COLO668 (cell line): Measurements from ENCODE around the gene GRAMD1B.
"Not testable (repeated sequence)": the region's sequence is repeated elsewhere in the genome, so short reads cannot be mapped to it uniquely, and the experiment has no call there.

Experiments used
- DNase-seq: peaks from one replicate; lab custom pipeline; 2025; ENCODE audit not compliant: unreplicated experiment; lab: John Stamatoyannopoulos, UW

GRAMD1B gene

GRCh38 chr11:123443851-123444623 is 14.0 kb downstream of the GRAMD1B start:
- no peak for DNase-seq

- no peak for DNase-seq
Measured at GRCh38 chr11:123448823-123449222, 18.8 kb downstream of the GRAMD1B start.

- no peak for DNase-seq
Measured at GRCh38 chr11:123449436-123449835, 19.4 kb downstream of the GRAMD1B start.

GRCh38 chr11:123450623-123451022 is 20.6 kb downstream of the GRAMD1B start:
- no peak for DNase-seq

- DNase-seq, result peak; percentile 18
Measured at GRCh38 chr11:123451183-123451781, 21.2 kb downstream of the GRAMD1B start.

GRCh38 chr11:123452794-123453193 is 22.7 kb downstream of the GRAMD1B start:
- no peak for DNase-seq

- peak; percentile 75 for DNase-seq
Measured at GRCh38 chr11:123454060-123454651, 24.1 kb downstream of the GRAMD1B start.

- DNase-seq, result no peak
Measured at GRCh38 chr11:123454796-123455195, 24.7 kb downstream of the GRAMD1B start.

- not testable (repeated sequence) for DNase-seq
Measured at GRCh38 chr11:123456448-123456847, 26.4 kb downstream of the GRAMD1B start.

GRCh38 chr11:123457187-123457770 is 27.2 kb downstream of the GRAMD1B start:
- DNase-seq, result no peak

GRCh38 chr11:123458501-123458900 is 28.4 kb downstream of the GRAMD1B start:
- DNase-seq, result no peak

- no peak for DNase-seq
Measured at GRCh38 chr11:123460012-123460700, 30.1 kb downstream of the GRAMD1B start.

GRCh38 chr11:123461164-123461563 is 31.1 kb downstream of the GRAMD1B start:
- no peak for DNase-seq

- DNase-seq, result not testable (repeated sequence)
Measured at GRCh38 chr11:123465667-123466066, 35.6 kb downstream of the GRAMD1B start.

- DNase-seq, result not testable (repeated sequence)
Measured at GRCh38 chr11:123466172-123466571, 36.1 kb downstream of the GRAMD1B start.

- DNase-seq, result no peak
Measured at GRCh38 chr11:123469089-123469488, 39.0 kb downstream of the GRAMD1B start.

GRCh38 chr11:123469586-123469985 is 39.5 kb downstream of the GRAMD1B start:
- DNase-seq, result no peak

- no peak for DNase-seq
Measured at GRCh38 chr11:123470842-123471241, 40.8 kb downstream of the GRAMD1B start.

GRCh38 chr11:123472236-123472935 is 42.3 kb downstream of the GRAMD1B start:
- DNase-seq, result peak; percentile 26

- no peak for DNase-seq
Measured at GRCh38 chr11:123473941-123474677, 44.0 kb downstream of the GRAMD1B start.
